IMR-90 (cell line): ENCODE data around the gene ZNF556. TPM values are rescaled to one million over a fixed set of nuclear protein-coding genes. Genes with fewer than 3 reads are reported as not detected.

Experiments used
- ATAC-seq: fragments of 200-7000 bp; cut with Tn5 transposase; 2 replicates; pipeline ENCODE4 v1.9.1; 2020; ENCODE audit warnings: low read depth, mild to moderate bottlenecking, moderate library complexity
- BruUV-seq: library from RNA; stranded (reverse); fragments of 400-500 nt; replicated peaks from 2 replicates; lab custom pipeline; 2021; lab: Mats Ljungman, UMichigan
- CTCF ChIA-PET: fragments of 300-600 bp; formaldehyde crosslinking; extraction: SDS; loops from one replicate; lab custom pipeline; 2021; ENCODE audit warnings: antibody characterized with exemption; lab: Yijun Ruan, JAX
- POLR2A ChIA-PET: fragments of 300-600 bp; sonication (Branson Sonifier 250); formaldehyde crosslinking; loops from one replicate; lab custom pipeline; 2022; ENCODE audit warnings: antibody characterized with exemption; ENCODE audit not compliant: unreplicated experiment; lab: Charles Lee
- DNase-seq: peaks from one replicate; pipeline ENCODE4 v3.0.0; 2013
- H2AFZ ChIP-seq: replicated peaks from 2 replicates; pipeline ENCODE3; 2013; ENCODE audit warnings: low read length, mild to moderate bottlenecking; ENCODE audit not compliant: poor library complexity
- H2AK5ac ChIP-seq: 2 replicates; pipeline ENCODE4 v1.6.1; 2013; ENCODE audit warnings: low read depth, low read length, inconsistent platforms
- H2AK9ac ChIP-seq: replicated peaks from 2 replicates; pipeline ENCODE3; 2013; ENCODE audit warnings: mild to moderate bottlenecking, low read depth, low read length, moderate library complexity; ENCODE audit not compliant: poor library complexity
- H2BK120ac ChIP-seq: 2 replicates; pipeline ENCODE4 v1.6.1; 2013; ENCODE audit warnings: low read depth, low read length, inconsistent platforms
- H2BK15ac ChIP-seq: 3 replicates; pipeline ENCODE4 v1.6.1; 2013; ENCODE audit warnings: low read depth, low read length, inconsistent platforms
- H2BK20ac ChIP-seq: 2 replicates; pipeline ENCODE4 v1.6.1; 2013; ENCODE audit warnings: low read depth, mild to moderate bottlenecking, inconsistent platforms, low read length, moderate library complexity
- H2BK5ac ChIP-seq: 2 replicates; pipeline ENCODE4 v1.6.1; 2013; ENCODE audit warnings: mild to moderate bottlenecking, low read depth, low read length, inconsistent platforms; ENCODE audit not compliant: poor library complexity, severe bottlenecking
- H3K14ac ChIP-seq: replicated peaks from 2 replicates; pipeline ENCODE4 v1.6.1; 2013; ENCODE audit warnings: low read depth, low read length, inconsistent platforms
- H3K18ac ChIP-seq: 2 replicates; pipeline ENCODE4 v1.6.1; 2013; ENCODE audit warnings: low read depth, low read length, control low read depth
- H3K23ac ChIP-seq: 2 replicates; pipeline ENCODE4 v1.6.1; 2013; ENCODE audit warnings: low read depth, low read length, inconsistent platforms
- H3K27ac ChIP-seq: 2 replicates; pipeline ENCODE4 v1.5.1; 2013; ENCODE audit warnings: mild to moderate bottlenecking, control low read depth, low read length; ENCODE audit not compliant: insufficient read depth
- H3K27me3 ChIP-seq: 2 replicates; pipeline ENCODE4 v1.6.1; 2013; ENCODE audit warnings: low read length; ENCODE audit not compliant: control insufficient read depth, insufficient read depth
- H3K36me3 ChIP-seq: 2 replicates; pipeline ENCODE4 v1.6.1; 2013; ENCODE audit warnings: low read length, mixed read lengths; ENCODE audit not compliant: control insufficient read depth, insufficient read depth
- H3K4ac ChIP-seq: 2 replicates; pipeline ENCODE4 v1.6.1; 2013; ENCODE audit warnings: low read depth, low read length, inconsistent platforms
- H3K4me1 ChIP-seq: 2 replicates; pipeline ENCODE4 v1.6.1; 2013; ENCODE audit warnings: low read length, mixed read lengths; ENCODE audit not compliant: control insufficient read depth, insufficient read depth
- H3K4me2 ChIP-seq: 2 replicates; pipeline ENCODE4 v1.6.1; 2013; ENCODE audit warnings: low read depth, mild to moderate bottlenecking, control low read depth, low read length, moderate library complexity
- H3K4me3 ChIP-seq: 2 replicates; pipeline ENCODE4 v1.5.1; 2013; ENCODE audit warnings: low read depth, mild to moderate bottlenecking, control low read depth, low read length, moderate library complexity; ENCODE audit not compliant: insufficient read depth
- H3K56ac ChIP-seq: 2 replicates; pipeline ENCODE4 v1.6.1; 2013; ENCODE audit warnings: low read length, inconsistent platforms; ENCODE audit not compliant: insufficient read depth; ENCODE audit errors: extremely low read depth
- H3K79me1 ChIP-seq, 2 experiments: 2 replicates each; pipeline ENCODE4 v1.6.1; 2013; ENCODE audit warnings: low read length in 2 of 2, inconsistent platforms in 1 of 2, low read depth in 1 of 2
- H3K9ac ChIP-seq: 2 replicates; pipeline ENCODE4 v1.6.1; 2013; ENCODE audit warnings: low read depth, low read length, control low read depth
- H3K9me1 ChIP-seq: 2 replicates; pipeline ENCODE4 v1.6.1; 2013; ENCODE audit warnings: low read length, inconsistent platforms; ENCODE audit not compliant: insufficient read depth
- H3K9me3 ChIP-seq: 2 replicates; pipeline ENCODE4 v1.6.1; 2013; ENCODE audit warnings: low read length; ENCODE audit not compliant: control insufficient read depth, insufficient read depth
- H4K20me1 ChIP-seq: 2 replicates; pipeline ENCODE4 v1.6.1; 2013; ENCODE audit warnings: low read length, inconsistent platforms; ENCODE audit not compliant: insufficient read depth
- H4K5ac ChIP-seq: 2 replicates; pipeline ENCODE4 v1.6.1; 2013; ENCODE audit warnings: mild to moderate bottlenecking, low read depth, low read length, control low read depth
- H4K8ac ChIP-seq, 2 experiments: 2 replicates each; pipeline ENCODE4 v1.6.1; 2013; ENCODE audit warnings: low read depth in 2 of 2, low read length in 2 of 2, control low read depth in 1 of 2, inconsistent platforms in 1 of 2
- H4K91ac ChIP-seq: 2 replicates; pipeline ENCODE4 v1.6.1; 2013; ENCODE audit warnings: low read depth, low read length, inconsistent platforms; ENCODE audit not compliant: insufficient read depth
- CEBPB ChIP-seq: IDR thresholded peaks from 2 replicates; pipeline ENCODE4 v1.6.1; 2012; ENCODE audit warnings: low read depth, low read length, improper control_type of control experiment
- ELK1 ChIP-seq: fragments of 150-350 bp; IDR thresholded peaks from 2 replicates; pipeline ENCODE4 v1.6.1; 2016; ENCODE audit warnings: low read depth, mild to moderate bottlenecking, low read length, moderate library complexity, borderline replicate concordance
- MAFK ChIP-seq: IDR thresholded peaks from 2 replicates; pipeline ENCODE4 v1.6.1; 2012; ENCODE audit warnings: low read depth, low read length, improper control_type of control experiment
- POLR2A ChIP-seq: IDR thresholded peaks from 2 replicates; pipeline ENCODE4 v1.6.1; 2012; ENCODE audit warnings: mild to moderate bottlenecking, low read depth, low read length
- RCOR1 ChIP-seq: IDR thresholded peaks from 2 replicates; pipeline ENCODE4 v1.6.1; 2012; ENCODE audit warnings: mild to moderate bottlenecking, low read length, improper control_type of control experiment; ENCODE audit not compliant: insufficient replicate concordance
- USF2 ChIP-seq: fragments of 150-350 bp; IDR thresholded peaks from 2 replicates; pipeline ENCODE4 v1.6.1; 2017; ENCODE audit warnings: mild to moderate bottlenecking, antibody characterized with exemption, low read length, low read depth
- WGBS, 2 experiments: methylation state at CpG; one replicate each; pipeline versions ENCODE4 v1.1.5 to v1.1.7; 2013; ENCODE audit warnings: missing lambda C conversion rate in 2 of 2; ENCODE audit not compliant: insufficient read length in 1 of 2; ENCODE audit errors: extremely low coverage in 2 of 2; 5-methylcytosine and 5-hydroxymethylcytosine counted together
- dilution Hi-C: fragments of 300-500 bp; cut with HindIII; formaldehyde crosslinking; loops from one replicate; pipeline ENCODE4 v1.14.3; 2018; ENCODE audit warnings: low sequenced_read_pairs; ENCODE audit not compliant: unreplicated experiment
- in situ Hi-C: fragments of 300-500 bp; cut with MboI; formaldehyde crosslinking; loops from 3 replicates; pipeline ENCODE4 v1.14.3; 2019; ENCODE audit warnings: low sequenced_read_pairs, inconsistent platforms, mixed read lengths
- intact Hi-C: fragments of 100-400 bp; cut with micrococcal nuclease; formaldehyde crosslinking; loops from 2 replicates; pipeline ENCODE4 v1.10.0; 2022
- polyA plus RNA-seq, 3 experiments: library from polyadenylated mRNA; depleted of rRNA; stranded (reverse); fragments of >200 nt; gene quantifications; 2 replicates each; pipeline ENCODE4 v1.2.3, GENCODE V29; 2012; ENCODE audit warnings: low replicate concordance in 1 of 3
- total RNA-seq: library from RNA; depleted of rRNA; stranded (reverse); fragments of >200 nt; gene quantifications from 2 replicates; pipeline ENCODE4 v1.2.3, GENCODE V29; 2012

The ZNF556 gene
- total and polyA plus RNA-seq, 2 of the 4 experiments (the other 2 are of a cell fraction) = not detected

GRCh38 chr19:2823646-2824045, 43.5 kb upstream of the ZNF556 start:
- H3K23ac ChIP-seq = no peak overlapping the region
- H2AK9ac ChIP-seq = no peak overlapping the region
- peaks cover 6 to 11% of the 10 kb centered on the region in 2 experiments; a peak in 2 of 4 replicates for H3K79me1 ChIP-seq
- no peak overlapping the region for H2BK120ac ChIP-seq
- no peak overlapping the region for H2BK5ac ChIP-seq
- H3K4me3 ChIP-seq = no peak overlapping the region
- ATAC-seq (no peak), DNase-seq (no peak)
- H2BK20ac ChIP-seq = no peak overlapping the region
- no peak overlapping the region for H2AFZ ChIP-seq
- peaks cover 20% of the 10 kb centered on the region; the same call in 1 of the 2 replicates for H3K36me3 ChIP-seq
- CTCF ChIA-PET = no interaction called here
- H2BK15ac ChIP-seq = no peak overlapping the region
- H3K9me3 ChIP-seq = peaks cover 17% of the 10 kb centered on the region
- H3K9me1 ChIP-seq = 0 out of 2 replicates have a peak, but pooled peaks cover 4% of the 10 kb centered on the region
- intact Hi-C loops = no loop called here
- H3K4me2 ChIP-seq = no peak overlapping the region
- dilution Hi-C loops = no loop called here
- no peak overlapping the region for H2AK5ac ChIP-seq
- no peak overlapping the region for H3K4ac ChIP-seq
- H3K27ac ChIP-seq = no peak overlapping the region
- H3K18ac ChIP-seq = no peak overlapping the region
- no peaks in the 10 kb centered on the region for H3K27me3 ChIP-seq
- H3K9ac ChIP-seq = no peak overlapping the region
- no peak for TF ChIP-seq CEBPB
- TF ChIP-seq USF2 = no peak
- no peak for TF ChIP-seq POLR2A
- no peak for TF ChIP-seq RCOR1
- TF ChIP-seq MAFK = no peak
- TF ChIP-seq ELK1 = no peak
- no TSS peak for BruUV-seq
- in situ Hi-C loops = no loop called here
- H4K91ac ChIP-seq = no peak overlapping the region
- POLR2A ChIA-PET = no interaction called here
- no peak overlapping the region for H4K5ac ChIP-seq
- no peak overlapping the region for H3K14ac ChIP-seq
- H4K8ac ChIP-seq = no peak overlapping the region
- no peaks in the 10 kb centered on the region for H4K20me1 ChIP-seq
- H3K56ac ChIP-seq = no peak overlapping the region
- no peaks in the 10 kb centered on the region; the same call in 1 of the 2 replicates for H3K4me1 ChIP-seq
- WGBS, 2 experiments = 73% methylated on average over 3 of the region's 9 CpGs; no CpG with 5 or more reads in 1 of the 2 experiments
